ENCODE data around the gene ADCY7.

DNA sequence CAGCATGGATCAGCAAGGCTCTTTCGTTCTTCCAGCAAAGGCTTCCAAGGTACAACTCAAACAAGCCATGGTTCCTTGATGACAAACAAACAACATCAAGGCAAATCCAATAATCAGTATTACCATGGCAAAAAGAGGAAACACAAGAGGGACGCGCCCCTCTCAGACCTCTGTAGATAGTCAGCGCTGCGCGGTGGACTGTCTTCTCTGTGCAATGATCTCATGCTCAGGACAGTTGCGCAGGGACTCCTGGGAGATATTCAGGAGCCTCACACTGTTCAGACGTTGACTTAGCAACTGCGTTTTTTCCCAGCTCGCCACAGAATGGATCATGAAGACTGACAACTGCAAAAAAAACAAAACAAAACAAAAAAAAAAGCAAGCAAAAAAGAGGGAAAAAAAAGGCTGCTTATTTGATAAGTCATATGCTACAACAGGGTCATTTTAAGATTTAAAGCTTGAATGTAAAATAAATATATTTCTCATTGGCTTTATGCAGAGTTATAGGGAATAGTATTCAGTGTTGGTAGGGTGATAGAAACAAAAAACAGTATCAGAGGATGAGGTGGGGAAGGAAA is 37.1 kb upstream of the ADCY7 start:
- no peak for TF ChIP-seq CTCF (IDR thresholded peaks at IDR 0.05; ENCODE audit: insufficient read depth, low read depth, low read length)
- no peak for TF ChIP-seq EZH2 (IDR thresholded peaks at IDR 0.05; ENCODE audit: insufficient read depth, low read length)
